GM21717 (cell line): ENCODE data around the gene IL22.

ENCODE experiments used
- ATAC-seq: cut with Tn5 transposase; IDR thresholded peaks from one replicate; pipeline ENCODE4 v1.9.1; 2021; ENCODE audit warnings: mild to moderate bottlenecking, moderate library complexity; ENCODE audit not compliant: unreplicated experiment

IL22 gene, protein sequence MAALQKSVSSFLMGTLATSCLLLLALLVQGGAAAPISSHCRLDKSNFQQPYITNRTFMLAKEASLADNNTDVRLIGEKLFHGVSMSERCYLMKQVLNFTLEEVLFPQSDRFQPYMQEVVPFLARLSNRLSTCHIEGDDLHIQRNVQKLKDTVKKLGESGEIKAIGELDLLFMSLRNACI

DNA sequence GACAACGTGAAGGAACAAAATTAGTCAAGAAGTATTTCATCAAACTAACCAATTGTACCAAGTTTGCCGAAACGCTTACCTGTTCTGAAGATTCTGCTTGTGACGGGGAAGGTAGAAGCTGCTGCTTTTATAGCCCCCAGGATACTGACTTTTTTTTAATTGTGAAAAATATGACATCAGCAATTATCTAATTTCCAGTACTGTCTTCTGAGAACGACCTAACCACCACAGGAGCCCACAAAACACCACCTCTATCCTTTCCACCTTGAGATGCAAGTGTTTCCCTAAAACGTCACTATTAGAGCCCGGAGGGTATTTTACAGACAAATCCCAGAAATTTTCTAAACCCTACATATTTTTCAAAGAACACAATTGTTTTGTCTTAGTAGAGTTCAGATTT lies at the start of gene IL22:
Gene IL22, minus strand, starts transcription at position 101 of the 400 bp plus-strand sequence. CDS start 156 bp downstream, outside the sequence.
- ATAC-seq, result no peak

DNA sequence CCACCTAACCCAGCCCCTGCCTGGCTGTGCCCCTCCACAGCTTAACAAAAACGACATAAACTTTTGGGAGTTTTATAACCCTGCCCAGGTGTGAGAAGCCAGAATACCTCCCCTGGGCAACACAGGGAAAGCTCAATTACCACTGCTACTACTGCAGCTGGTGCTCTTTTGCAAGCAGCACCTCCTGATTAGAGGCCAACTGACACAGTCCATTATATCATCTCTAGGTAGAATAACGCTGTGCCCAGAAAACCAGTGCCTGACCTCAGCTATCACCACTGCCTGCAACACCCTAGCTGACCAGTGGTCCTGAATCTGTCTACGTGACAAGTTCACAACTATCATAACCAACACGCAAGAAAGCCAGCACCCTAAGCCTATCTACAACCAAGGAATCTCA lies 44.5 kb upstream of the IL22 start:
- ATAC-seq, result no peak

DNA sequence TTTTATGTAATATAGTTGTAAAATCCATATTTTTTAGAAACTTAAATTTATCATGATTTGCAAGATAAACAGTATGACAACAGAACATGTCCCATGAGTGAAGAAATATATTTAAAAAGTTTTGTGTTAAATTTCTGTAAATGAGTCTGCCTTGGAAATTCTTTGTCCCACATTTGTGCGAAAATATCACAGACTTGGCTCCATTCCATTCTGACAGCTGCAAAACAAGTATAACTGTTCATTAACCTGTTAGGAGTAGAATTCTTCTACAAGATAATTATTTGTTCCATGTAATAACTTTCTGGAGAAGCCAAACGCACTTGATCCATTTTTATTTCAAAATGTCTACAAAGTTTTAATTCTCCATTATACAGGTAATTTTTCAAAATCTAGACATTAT lies 40.8 kb upstream of the IL22 start:
- ATAC-seq, result no peak

DNA sequence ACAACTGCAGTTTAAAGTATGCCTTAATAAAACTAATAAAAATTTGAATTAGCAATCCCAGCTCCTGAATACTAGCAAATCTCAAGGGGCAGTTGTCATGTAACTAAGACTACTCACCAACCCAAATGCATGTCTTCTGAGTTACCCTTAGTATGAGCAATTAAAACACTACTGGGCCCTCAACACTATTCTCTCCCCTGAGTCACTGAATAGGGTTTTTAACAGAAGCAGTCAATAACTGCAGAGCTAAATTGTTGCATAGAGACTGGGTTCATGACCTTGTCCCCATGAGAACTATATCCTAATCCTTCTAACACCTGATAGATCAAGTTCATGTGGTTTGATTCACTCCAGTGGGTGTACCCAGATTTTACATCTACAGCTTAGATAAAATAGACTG lies 39.9 kb upstream of the IL22 start:
- no peak for ATAC-seq

DNA sequence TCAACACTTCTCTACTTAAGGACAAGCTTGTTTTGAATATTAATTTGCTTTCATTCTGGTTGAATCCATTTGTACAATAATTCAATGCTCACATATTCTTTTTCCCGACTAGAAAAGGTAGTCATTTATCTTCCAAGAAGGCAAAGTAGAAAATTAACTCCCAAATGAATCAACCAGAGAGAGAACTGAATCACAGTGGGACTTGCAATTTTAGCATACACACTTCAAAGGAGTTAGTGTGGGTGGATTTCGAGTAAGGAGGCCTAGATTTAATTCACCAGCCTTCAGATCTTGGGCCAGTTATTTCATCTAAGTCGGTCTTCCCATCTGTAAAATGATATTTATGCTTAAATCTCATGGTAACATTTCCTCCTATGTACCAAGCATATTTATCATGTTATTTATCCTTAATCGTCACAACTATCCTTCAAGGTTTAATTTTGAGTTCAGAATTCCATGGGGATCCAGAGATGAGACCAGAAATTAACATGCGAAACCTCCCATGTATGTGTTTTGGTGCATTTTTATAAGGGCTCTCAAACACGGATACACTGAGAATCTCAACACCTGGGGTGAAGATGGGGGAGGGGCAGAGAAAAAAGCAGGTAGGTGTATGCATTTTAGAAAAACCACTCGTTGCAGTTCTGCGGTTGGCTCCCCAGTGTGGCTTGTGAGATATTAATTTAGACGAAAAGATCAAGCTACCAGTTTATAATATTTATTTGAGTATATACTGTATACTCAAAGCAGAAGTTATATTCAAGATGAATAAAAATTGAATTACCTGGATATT lies 38.9 kb upstream of the IL22 start:
- ATAC-seq, result no peak

DNA sequence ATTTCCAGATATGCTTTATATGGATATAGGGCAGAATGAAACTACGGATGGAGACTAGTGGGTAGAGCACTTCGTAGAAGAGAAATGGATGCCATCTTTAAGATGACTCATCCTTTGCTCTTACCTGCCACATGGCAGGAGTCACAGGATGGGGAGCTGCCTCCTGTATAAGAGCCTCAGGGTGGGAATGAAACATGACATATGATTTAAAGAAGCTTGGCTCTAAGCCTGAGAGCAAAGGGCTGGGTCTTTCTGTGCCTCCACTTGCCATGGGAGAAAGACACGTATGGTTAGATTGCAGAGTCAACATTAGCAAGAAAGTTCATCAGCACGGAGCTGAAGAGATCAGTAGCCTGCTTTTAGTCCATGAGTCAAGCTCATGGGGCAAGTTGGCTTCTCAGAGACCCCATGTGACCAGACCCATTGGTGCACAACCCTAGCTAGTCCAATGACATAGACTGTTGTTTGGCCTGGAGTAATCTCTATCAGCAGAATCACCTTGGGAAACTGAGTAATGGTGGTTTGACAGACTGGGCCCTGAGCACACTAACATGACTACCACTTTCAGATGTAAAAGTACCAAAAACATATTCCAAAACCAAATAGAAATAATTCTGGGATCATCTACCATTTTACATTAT lies 38.1 kb upstream of the IL22 start:
- no peak for ATAC-seq

DNA sequence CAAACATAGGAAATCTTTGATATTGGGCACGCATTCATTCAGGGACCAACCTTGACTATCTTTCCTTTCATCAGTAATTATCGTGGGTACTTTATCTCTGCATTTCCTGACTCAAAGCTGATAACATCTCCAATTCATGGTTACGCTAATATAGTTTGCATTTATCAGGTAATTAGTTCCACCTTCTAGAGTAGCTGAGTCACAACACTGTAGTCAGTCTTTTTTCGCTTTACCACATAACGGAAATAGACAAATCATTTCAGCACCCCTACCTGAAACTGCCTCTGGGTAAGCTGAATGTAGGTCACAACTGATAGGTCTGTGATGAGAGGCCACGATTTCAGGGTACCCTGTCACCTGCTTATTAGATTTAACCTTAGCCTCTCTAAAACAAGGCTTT lies 36.7 kb upstream of the IL22 start:
- ATAC-seq, result peak; percentile 98

DNA sequence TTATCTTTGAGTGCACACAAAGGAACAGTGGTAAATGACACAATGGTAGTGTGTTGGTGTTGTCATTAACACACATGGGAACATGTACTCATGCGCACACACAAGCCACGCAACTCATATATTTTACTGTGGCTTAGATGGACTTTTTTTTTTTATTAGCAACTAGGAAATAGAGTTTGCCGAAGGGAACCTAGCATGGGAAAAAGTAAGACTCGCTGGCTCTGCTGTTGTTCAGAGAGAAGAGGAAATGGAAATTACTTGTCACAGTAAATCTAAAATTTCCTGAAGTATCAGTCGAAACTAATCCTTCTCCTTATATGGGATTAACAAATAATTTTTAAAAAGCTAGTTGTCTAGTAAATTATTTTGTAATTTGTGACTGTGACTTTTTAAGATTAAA lies 33.7 kb upstream of the IL22 start:
- ATAC-seq, result no peak

DNA sequence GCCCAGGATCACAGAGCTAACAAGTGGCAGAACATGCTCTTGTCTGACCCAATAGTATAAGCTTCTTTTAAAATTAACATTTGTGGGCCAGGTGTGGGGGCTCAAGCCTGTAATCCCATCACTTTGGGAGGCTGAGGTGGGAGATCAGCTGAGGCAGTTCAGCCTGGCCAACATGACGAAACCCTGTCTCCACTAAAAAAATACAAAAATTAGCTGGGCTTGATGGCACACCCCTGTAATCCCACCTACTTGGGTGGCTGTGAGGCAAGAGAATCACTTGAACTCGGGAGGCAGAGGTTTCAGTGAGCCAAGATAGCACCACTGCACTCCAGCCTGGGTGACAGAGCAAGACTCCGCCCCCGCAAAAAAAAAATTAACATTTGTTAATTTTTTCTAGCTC lies 33.0 kb upstream of the IL22 start:
- no peak for ATAC-seq

DNA sequence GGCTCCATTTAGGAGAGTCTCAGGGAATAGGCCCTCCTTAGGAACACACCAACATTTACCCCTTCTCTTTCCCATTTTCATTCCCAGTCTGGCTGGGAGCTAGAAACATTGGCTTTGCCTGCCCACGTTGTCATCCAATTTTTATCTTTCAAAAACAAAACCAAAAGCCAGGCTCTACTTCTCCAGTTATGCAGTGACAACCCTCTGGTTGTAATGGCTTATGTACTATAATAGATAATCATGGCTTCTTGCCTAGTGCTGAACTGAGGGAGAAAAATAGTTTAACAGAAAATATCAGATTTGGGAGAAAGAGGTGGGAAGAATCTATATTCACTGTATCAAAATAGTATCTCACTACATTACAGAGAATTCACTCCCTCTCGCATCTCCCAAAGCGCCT lies 32.1 kb upstream of the IL22 start:
- no peak for ATAC-seq

DNA sequence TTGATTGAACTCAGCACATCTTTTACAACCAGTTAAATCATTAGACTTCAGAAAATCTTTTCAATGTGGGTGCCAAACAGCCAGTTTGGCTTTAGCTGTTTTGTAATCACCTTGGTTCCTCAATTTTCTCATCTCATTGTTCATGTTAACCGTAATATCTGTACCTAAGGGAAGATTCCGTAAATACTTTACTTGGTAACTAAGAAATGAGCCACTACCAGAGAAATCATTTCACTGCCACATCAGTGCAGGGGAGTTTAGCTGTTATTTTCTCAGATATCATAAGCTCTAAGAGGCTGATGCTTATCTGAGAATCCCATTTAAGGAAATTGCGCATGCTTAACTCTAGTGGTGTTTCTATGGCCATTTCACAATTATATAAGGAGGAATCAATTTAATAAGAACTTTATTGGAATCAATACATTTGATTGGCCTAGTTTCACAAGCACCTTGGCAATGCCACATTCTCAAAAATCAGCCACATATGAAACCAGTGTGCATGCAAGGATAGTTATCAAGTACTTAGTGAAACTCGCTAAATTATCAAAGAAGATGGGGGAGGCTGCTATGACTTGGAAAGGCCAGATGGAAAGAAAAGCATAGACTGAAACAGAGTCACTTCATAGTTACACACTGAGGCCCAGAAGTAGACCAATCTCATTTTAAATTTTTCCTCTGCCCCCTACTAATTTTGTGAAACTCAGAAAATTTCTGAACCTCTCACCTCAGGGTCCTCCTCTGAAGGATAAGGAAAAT lies 28.1 kb upstream of the IL22 start:
- no peak for ATAC-seq

DNA sequence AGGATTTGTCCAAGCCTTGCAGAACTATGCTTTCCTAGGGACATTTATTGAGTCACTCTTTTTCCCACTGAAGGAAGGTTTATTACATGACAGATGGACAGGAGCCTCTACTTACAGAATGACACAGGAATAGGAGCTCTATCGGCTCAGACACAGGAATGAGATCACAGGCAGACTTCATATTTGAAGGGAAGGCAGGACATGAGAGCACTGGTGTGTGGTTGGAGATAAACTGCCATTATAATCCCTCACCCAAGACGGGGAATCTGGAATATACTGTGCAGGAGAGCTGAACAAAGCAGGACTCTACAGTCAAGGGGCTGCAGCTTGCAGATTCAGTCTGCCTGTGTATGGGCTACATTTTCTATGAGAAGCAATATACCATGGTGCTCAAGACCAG lies 26.8 kb upstream of the IL22 start:
- ATAC-seq, result no peak

DNA sequence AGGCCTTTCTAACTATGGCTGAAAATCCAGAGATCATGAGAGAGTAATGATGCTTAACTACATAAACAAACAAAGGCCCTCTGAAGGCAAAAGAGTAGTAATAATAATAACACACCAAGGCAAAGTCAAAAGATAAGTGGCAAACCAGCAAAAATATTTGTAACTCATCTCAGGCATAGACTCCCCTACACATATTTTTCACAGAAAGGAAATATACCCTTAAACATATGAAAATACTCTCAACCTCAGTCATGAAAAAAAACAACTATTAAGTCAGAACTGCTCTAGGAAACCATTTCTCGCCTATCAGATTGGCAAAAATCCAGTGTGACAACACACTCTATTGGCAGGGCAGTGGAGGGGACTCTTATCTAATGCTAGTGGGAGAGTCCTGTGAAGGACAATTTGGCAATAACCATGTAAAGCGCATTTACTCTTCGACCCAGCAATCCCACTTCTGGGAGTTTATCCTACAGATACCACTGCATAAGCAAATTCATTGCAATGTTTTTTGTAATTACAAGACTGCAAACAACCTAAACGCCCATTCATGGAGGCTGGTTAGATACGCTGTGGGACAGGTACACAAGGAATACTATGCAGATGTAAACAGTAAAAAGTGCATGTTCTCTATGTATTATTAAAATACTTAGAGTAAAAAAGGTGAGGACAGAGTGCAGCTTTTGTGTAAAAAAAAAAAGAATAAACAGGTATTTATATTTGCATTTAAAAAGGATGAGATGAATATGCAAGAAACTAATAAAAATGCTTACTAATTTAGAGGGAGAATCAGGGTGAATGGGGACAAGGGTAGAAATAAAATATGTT lies 26.0 kb upstream of the IL22 start:
- no peak for ATAC-seq

DNA sequence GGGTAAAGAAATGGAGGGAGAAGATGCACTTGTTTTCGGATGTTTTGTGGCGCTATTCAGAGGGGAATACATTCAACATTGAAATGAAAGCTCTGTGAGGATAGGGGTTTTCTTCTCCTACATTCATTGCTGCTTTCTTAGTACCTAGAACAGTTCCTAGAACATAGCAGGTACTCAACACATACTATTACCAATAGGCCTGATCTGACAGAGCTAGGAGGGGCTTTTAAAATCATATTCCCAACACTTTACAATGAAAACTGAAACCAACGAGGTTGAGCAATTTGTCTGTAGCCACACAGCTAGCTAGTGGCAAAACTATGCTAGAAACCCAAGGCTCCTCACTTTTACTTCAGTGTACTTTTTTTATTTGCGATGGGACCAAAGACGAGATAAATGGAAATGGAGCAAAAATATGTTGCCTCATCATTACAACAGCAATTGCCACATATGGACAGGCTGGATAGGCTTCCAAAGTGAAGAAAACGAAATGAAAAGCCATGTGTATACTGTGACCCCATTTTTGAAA lies 23.1 kb upstream of the IL22 start:
- ATAC-seq, result no peak

DNA sequence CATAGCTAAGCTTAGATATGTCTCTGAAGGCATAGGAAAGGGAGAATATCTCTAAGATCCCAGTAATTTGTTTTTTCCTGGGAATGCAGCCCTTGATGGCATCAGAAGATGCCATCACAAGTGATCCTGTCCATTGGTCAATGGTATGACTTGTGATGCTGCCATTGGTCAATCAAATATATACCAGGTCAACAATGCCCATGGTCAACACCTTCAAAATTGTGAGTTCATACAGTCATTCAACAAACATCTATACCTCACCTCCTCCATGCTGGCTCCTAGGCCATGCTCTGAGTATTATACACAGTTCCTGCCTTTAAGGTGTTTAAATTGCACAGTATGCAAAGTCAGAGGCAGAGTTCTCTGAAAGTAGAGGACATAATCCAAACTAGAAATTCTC lies 19.3 kb upstream of the IL22 start:
- ATAC-seq, result no peak

DNA sequence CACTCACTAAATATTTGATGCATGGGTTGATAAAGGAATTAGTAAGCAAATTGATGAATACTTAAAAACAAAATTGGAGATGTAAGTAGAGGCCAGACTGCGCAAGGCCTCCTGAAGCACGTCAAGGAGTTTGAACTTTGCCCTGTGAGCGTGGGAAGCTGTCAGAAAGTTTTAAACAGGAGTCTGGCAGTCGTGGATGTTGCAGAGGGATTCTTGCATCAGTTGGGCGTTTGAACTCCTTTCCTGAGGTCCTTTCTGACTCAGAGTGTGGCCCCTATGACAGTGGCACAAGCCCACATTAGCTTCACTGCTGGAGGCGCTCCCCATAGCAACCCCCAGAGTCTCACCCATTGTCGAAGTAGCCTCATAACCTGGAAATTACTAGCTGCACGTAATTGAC lies 17.9 kb upstream of the IL22 start:
- no peak for ATAC-seq

DNA sequence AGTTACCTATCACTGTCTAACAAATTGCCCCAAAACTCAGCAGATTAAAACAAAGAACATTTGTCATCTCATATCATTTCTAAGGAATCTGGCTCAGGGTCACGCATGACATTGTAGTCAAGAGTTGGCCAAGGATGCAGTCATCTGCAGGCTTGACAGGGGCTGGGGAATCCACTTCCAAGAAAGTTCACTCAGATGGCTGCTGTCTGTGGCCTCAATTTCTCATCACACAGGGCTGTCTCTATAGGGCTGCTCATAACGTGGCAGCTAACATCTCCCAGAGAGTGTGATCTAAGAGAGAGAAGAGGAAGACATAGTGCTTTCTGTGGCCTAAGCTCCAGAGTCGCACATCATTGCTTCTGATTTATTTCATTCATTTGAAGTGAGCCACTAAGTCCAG lies 17.0 kb upstream of the IL22 start:
- ATAC-seq, result no peak

DNA sequence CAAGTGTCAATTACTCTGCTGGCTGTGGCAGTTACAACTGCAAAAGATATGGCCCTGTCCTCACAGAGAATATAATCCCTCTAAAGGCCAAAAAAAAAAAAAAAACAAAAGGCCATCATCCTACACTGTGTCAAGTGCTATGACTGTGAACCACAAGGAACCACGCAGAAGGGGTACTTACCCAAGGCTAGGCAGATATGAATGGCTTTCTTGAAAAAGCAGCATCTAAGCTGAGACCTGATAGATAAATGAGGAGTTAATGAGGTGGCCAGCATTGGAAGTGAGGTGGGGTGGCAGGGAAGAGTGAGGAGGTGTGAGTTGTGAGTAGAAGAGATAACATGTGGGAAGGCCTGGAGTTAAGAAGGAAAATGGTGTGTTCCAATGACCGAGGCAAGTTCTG lies 16.4 kb upstream of the IL22 start:
- no peak for ATAC-seq

DNA sequence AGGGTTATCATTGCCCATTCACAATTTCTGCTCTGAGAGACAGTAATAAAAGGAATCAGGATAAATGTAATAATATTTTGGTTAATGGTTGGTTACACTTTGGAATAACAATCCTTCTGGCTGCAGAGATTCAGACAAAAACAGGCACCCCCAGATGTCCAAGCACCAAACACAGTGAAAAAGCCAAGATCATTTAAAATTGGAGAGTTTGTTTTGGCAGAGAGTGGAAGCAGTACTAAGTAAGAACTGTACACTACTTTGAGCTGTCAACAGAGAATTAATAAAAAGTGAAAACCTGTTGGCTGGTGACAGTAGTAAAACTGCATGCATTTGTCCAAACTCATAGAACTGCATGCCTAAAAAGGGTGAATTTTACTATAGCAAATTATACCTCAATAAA lies 15.6 kb upstream of the IL22 start:
- ATAC-seq, result no peak

DNA sequence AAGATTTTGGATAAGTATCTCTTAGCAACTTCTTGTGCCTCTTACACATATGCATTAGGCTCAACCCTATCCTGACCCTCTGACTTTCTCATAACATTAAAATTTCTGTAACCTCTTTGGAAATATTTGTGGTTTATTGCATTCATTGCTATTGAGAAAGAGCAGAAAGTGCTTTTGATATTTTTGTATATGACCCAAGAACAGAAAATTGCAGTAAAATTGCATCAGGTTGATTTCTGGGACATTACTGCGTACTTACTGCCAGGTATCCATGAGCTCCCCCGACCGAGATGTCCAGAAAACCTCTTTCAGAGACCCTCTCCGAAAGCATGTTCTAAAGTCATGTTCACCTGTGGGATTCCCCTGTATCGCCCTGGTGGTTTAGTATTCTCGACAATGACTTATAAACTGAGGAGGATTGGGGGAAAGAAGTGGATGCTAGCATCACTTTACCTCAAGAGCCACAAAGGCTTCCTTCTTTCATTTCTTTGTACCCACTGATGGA lies 14.5 kb upstream of the IL22 start:
- ATAC-seq, result no peak
